Measurements from ENCODE around the gene EHMT1. TPM values are rescaled to one million over a fixed set of nuclear protein-coding genes. Genes with fewer than 3 reads are reported as not detected.
A peak's percentile ranks its signal among the peaks of the same experiment; 100 is the strongest.

The EHMT1 gene
- total and polyA plus RNA-seq, 2 of the 8 experiments (the other 6 are each of a cell fraction or from before 2014, with no cell fraction given), result 95.7 to 163 TPM

- no peak overlapping the region for H2BK15ac ChIP-seq (ENCODE audit: low read length)
- TF ChIP-seq EP300 (IDR thresholded peaks at IDR 0.05; ENCODE audit: borderline replicate concordance in 1 of 2, low read depth in 2 of 2, low read length in 2 of 2) (no peak), EGR1 (IDR thresholded peaks at IDR 0.05; ENCODE audit: borderline replicate concordance, low read depth, low read length) (peak; percentile 66; the same call in 1 of the 2 replicates), HDAC2 (IDR thresholded peaks at IDR 0.05; ENCODE audit: borderline replicate concordance in 1 of 2, low read depth in 2 of 2, low read length in 2 of 2) (peak in 1 of 2 experiments; percentile 47; a peak in 1 of 4 replicates), POLR2AphosphoS5 (IDR thresholded peaks at IDR 0.05; ENCODE audit: low read depth, low read length) (no peak), RXRA (IDR thresholded peaks at IDR 0.05; ENCODE audit: insufficient read depth, low read depth, low read length) (no peak), CEBPB (IDR thresholded peaks at IDR 0.05; ENCODE audit: low read depth, low read length) (no peak), TAF7 (optimal IDR thresholded peaks at IDR 0.05; ENCODE audit: borderline replicate concordance, low read depth, low read length) (no peak), JUND (IDR thresholded peaks at IDR 0.05; ENCODE audit: low read length) (peak; percentile 73; the same call in 1 of the 2 replicates), GTF2F1 (IDR thresholded peaks at IDR 0.05; ENCODE audit: borderline replicate concordance, low read depth, low read length) (no peak), CHD1 (IDR thresholded peaks at IDR 0.05; ENCODE audit: low read depth, low read length) (no peak), SP1 (IDR thresholded peaks at IDR 0.05; ENCODE audit: low read depth, low read length) (peak; percentile 36; the same call in 1 of the 2 replicates)
- H3K79me2 ChIP-seq (ENCODE audit: control insufficient read depth in 1 of 2, insufficient read depth in 2 of 2, low read length in 2 of 2), result peaks cover 8 to 62% of the 10 kb centered on the region in 2 experiments; a peak in 2 of 4 replicates
- ChIA-PET POLR2A (ENCODE audit: partially characterized antibody) (interaction anchor here (0.9 kb wide), 1 partner anchor 105 kb away, joined by 4 read pairs; the partner anchor contains the start of gene EHMT1), CTCF (ENCODE audit: partially characterized antibody) (no interaction called here)
- FAIRE-seq (no peak), DNase-seq (ENCODE audit: low read depth in 1 of 2, low spot score in 2 of 2) (peak in 1 of 2 experiments; percentile 61)
- no peak overlapping the region for H2AK5ac ChIP-seq (ENCODE audit: low read depth, low read length)
- 49% methylated on average over 15 of the region's 15 CpGs; no CpG with 5 or more reads in 1 of the 2 experiments for WGBS, 2 experiments (ENCODE audit: extremely low coverage in 1 of 2, insufficient coverage in 1 of 2, insufficient read length in 1 of 2, insufficient replicate concordance in 2 of 2, low coverage in 1 of 2, low lambda C conversion rate in 2 of 2, missing lambda C conversion rate in 1 of 2)
- no peak overlapping the region for H2BK5ac ChIP-seq (ENCODE audit: low read depth, low read length)
- H3K9ac ChIP-seq (replicated peaks in 1 of 4; ENCODE audit: extremely low read depth in 1 of 4, low read depth in 3 of 4, low read length in 3 of 4), result no peak overlapping the region
- no peak overlapping the region for H2AFZ ChIP-seq (ENCODE audit: low read length)
- peak overlapping the region; percentile 38 for H4K5ac ChIP-seq (ENCODE audit: insufficient read length, low read depth, low read length)
- H3K23ac ChIP-seq (ENCODE audit: insufficient read length), result no peak overlapping the region
- H3K4ac ChIP-seq (replicated peaks; ENCODE audit: insufficient read length, low read depth, low read length), result no peak overlapping the region
- H3K56ac ChIP-seq (replicated peaks; ENCODE audit: insufficient read length, low read depth, low read length), result no peak overlapping the region
- peaks cover 6 to 32% (median 16%) of the 10 kb centered on the region in 4 experiments; a peak in 6 of 8 replicates for H3K36me3 ChIP-seq (ENCODE audit: control insufficient read depth in 2 of 4, insufficient read depth in 4 of 4, low read length in 3 of 4)
- peak overlapping the region in 1 of 2 experiments; percentile 0; a peak in 3 of 4 replicates for H3K4me2 ChIP-seq (ENCODE audit: insufficient read depth in 1 of 2, low read depth in 2 of 2, low read length in 2 of 2)
- H3K27me3 ChIP-seq (replicated peaks in 1 of 4; ENCODE audit: control insufficient read depth in 3 of 4, extremely low read depth in 1 of 4, insufficient read depth in 3 of 4, low read length in 3 of 4), result no peaks in the 10 kb centered on the region
- no peak overlapping the region for H4K8ac ChIP-seq (ENCODE audit: extremely low read depth, insufficient read depth, low read length)
- H3K79me1 ChIP-seq (ENCODE audit: low read depth, low read length), result peaks cover 16% of the 10 kb centered on the region
- no peaks in the 10 kb centered on the region; the same call in 1 of the 2 replicates for H3K23me2 ChIP-seq (ENCODE audit: low read depth, low read length)
- no peak overlapping the region for H3K14ac ChIP-seq (ENCODE audit: insufficient read length)
- no peak overlapping the region for H2BK120ac ChIP-seq (replicated peaks; ENCODE audit: low read depth, low read length)
- no peaks in the 10 kb centered on the region; a peak in 1 of 4 replicates for H3K9me3 ChIP-seq (ENCODE audit: insufficient read depth in 2 of 2, low read depth in 1 of 2, low read length in 1 of 2)
- H4K20me1 ChIP-seq (replicated peaks in 1 of 2; ENCODE audit: control insufficient read depth in 1 of 2, insufficient read depth in 2 of 2, low read length in 2 of 2), result peaks cover 4 to 12% of the 10 kb centered on the region in 2 experiments
- no peak overlapping the region for H2BK20ac ChIP-seq (ENCODE audit: low read length)
- H3K4me1 ChIP-seq (replicated peaks in 1 of 4; ENCODE audit: control insufficient read depth in 3 of 4, insufficient read depth in 4 of 4, low read length in 3 of 4), result peaks cover 2 to 14% (median 8%) of the 10 kb centered on the region in 4 experiments; a peak in 5 of 7 replicates
- H2BK12ac ChIP-seq (ENCODE audit: low read depth, low read length), result no peak overlapping the region
- peak overlapping the region; percentile 40; the same call in 1 of the 2 replicates for H3K27ac ChIP-seq (ENCODE audit: low read depth, low read length)
- no peak overlapping the region for H4K91ac ChIP-seq (replicated peaks; ENCODE audit: insufficient read length, low read length)
- H3K18ac ChIP-seq (ENCODE audit: extremely low read depth, low read length), result no peak overlapping the region
- H3K4me3 ChIP-seq (ENCODE audit: extremely low read depth in 1 of 4, insufficient read depth in 2 of 4, low read depth in 3 of 4, low read length in 4 of 4), result peak overlapping the region in 1 of 4 experiments; percentile 7; a peak in 1 of 8 replicates
Observed at GRCh38 chr9:137723783-137724445, 105.1 kb downstream of the EHMT1 start.

Measured in H1 (cell line).